ENCODE results near the gene SMDT1. TPM values are rescaled to one million over a fixed set of nuclear protein-coding genes. Genes with fewer than 3 reads are reported as not detected.
"Not testable (repeated sequence)": the region's sequence is repeated elsewhere in the genome, so short reads cannot be mapped to it uniquely, and the experiment has no call there.

The SMDT1 gene
- total and polyA plus RNA-seq, 4 donors, result 34.7 to 167 (median 100) TPM

DNA sequence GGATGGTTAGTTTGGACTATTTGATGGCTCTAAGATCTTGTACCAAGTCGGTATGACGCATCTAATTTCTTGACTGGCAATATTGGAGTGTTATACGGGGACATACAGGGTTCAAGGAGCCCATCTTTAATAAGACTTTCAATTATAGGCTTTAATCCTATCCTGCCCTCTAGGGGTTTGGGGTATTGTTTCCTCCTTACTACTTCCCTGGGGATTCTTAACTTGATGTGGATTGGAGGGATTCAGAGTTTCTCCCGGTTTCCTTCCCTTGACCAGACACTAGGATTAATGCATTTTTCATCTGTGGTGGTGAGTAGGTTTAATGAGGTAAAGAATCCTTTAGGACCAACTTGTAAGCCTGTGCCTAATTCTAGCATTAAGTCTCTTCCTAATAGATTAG, 32.3 kb downstream of the SMDT1 start:
- DNase-seq (no peak), ATAC-seq (ENCODE audit: insufficient read depth, low FRiP score) (no peak)
- 63 to 88% methylated on average over 4 of the region's 4 CpGs for WGBS, 2 donors
- peaks cover 0 to 8% (median 0%) of the 10 kb centered on the region in 5 donors for H3K4me1 ChIP-seq (ENCODE audit: control insufficient read depth in 5 of 5, insufficient read depth in 5 of 5, low read length in 5 of 5)
- peaks cover 0 to 11% (median 7%) of the 10 kb centered on the region in 4 donors for H3K9me3 ChIP-seq (ENCODE audit: control insufficient read depth in 4 of 4, insufficient read depth in 3 of 4, low read length in 3 of 4)
- no peak overlapping the region for H3K4me3 ChIP-seq
- H3K27me3 ChIP-seq (ENCODE audit: control insufficient read depth in 3 of 3, insufficient read depth in 3 of 3, low read length in 2 of 3), result no peaks in the 10 kb centered on the region
- no peaks in the 10 kb centered on the region for H3K36me3 ChIP-seq (ENCODE audit: control insufficient read depth in 4 of 4, insufficient read depth in 4 of 4, low read length in 4 of 4)
- no peak overlapping the region for H3K27ac ChIP-seq (ENCODE audit: low read depth in 1 of 2, low read length in 1 of 2)
- H3K9ac ChIP-seq (ENCODE audit: insufficient read depth in 1 of 2, low read length in 2 of 2), result no peak overlapping the region
- TF ChIP-seq, protein P1, sequence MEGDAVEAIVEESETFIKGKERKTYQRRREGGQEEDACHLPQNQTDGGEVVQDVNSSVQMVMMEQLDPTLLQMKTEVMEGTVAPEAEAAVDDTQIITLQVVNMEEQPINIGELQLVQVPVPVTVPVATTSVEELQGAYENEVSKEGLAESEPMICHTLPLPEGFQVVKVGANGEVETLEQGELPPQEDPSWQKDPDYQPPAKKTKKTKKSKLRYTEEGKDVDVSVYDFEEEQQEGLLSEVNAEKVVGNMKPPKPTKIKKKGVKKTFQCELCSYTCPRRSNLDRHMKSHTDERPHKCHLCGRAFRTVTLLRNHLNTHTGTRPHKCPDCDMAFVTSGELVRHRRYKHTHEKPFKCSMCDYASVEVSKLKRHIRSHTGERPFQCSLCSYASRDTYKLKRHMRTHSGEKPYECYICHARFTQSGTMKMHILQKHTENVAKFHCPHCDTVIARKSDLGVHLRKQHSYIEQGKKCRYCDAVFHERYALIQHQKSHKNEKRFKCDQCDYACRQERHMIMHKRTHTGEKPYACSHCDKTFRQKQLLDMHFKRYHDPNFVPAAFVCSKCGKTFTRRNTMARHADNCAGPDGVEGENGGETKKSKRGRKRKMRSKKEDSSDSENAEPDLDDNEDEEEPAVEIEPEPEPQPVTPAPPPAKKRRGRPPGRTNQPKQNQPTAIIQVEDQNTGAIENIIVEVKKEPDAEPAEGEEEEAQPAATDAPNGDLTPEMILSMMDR (IDR thresholded peaks at IDR 0.05; ENCODE audit: control extremely low read depth, extremely low read depth), result no peak

DNA sequence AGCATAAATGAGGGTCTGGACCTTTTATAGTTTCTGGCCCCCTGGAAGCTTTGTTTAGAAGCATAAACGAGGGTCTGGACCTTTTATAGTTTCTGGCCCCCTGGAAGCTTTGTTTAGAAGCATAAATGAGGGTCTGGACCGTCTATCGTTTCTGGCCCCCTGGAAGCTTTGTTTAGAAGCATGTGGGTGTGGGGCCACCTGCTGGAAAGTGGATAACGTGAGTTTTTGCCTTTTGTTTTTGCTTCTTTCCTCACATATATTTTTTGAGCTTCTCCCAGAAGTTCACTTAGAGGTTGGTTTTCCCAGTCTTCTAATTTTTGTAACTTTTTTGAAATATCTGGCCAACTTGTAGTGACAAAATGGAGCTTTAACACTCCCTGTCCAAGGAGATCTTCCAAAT, 33.3 kb downstream of the SMDT1 start:
- not testable (repeated sequence) for H3K4me1 ChIP-seq (ENCODE audit: control insufficient read depth in 5 of 5, insufficient read depth in 5 of 5, low read length in 5 of 5); H3K4me3 ChIP-seq; ATAC-seq (ENCODE audit: insufficient read depth, low FRiP score); H3K36me3 ChIP-seq (ENCODE audit: control insufficient read depth in 4 of 4, insufficient read depth in 4 of 4, low read length in 4 of 4); H3K27ac ChIP-seq (ENCODE audit: low read depth in 1 of 2, low read length in 1 of 2); H3K27me3 ChIP-seq (ENCODE audit: control insufficient read depth in 3 of 3, insufficient read depth in 3 of 3, low read length in 2 of 3); H3K9ac ChIP-seq (ENCODE audit: insufficient read depth in 1 of 2, low read length in 2 of 2)
- WGBS, 2 donors, result 27 to 30% methylated on average over 2 to 4 of the region's 4 CpGs
- peak in 2 of 3 donors; percentile 41 to 53 for DNase-seq
- peaks cover 0 to 11% (median 7%) of the 10 kb centered on the region in 4 donors for H3K9me3 ChIP-seq (ENCODE audit: control insufficient read depth in 4 of 4, insufficient read depth in 3 of 4, low read length in 3 of 4)

DNA sequence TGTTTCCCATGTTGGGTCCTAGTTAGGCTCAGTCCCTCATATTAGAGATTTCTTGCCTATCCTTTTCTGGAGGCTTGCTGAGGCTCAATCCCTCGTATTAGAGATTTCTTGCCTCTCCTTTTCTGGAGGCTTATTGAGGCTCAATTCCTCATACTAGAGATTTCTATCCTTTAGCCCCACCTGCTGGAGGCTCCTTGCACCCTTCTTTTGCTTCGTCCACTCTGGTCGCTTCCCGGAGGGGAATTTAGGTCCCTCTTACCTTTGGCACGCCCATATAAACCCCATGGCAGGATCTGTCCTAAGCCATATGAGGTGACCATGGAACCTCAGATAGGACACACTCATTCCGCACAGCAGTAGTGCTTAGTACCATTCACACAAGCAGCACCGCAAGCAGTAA, 35.2 kb downstream of the SMDT1 start:
- Histone ChIP-seq H3K9me3 (ENCODE audit: control insufficient read depth in 4 of 4, insufficient read depth in 3 of 4, low read length in 3 of 4) (peaks cover 0 to 11% (median 7%) of the 10 kb centered on the region in 4 donors), H3K4me3 (no peak overlapping the region), H3K9ac (ENCODE audit: insufficient read depth in 1 of 2, low read length in 2 of 2) (no peak overlapping the region), H3K27ac (ENCODE audit: low read depth in 1 of 2, low read length in 1 of 2) (no peak overlapping the region), H3K36me3 (ENCODE audit: control insufficient read depth in 4 of 4, insufficient read depth in 4 of 4, low read length in 4 of 4) (no peaks in the 10 kb centered on the region), H3K4me1 (ENCODE audit: control insufficient read depth in 5 of 5, insufficient read depth in 5 of 5, low read length in 5 of 5) (peaks cover 0 to 6% (median 0%) of the 10 kb centered on the region in 5 donors), H3K27me3 (ENCODE audit: control insufficient read depth in 3 of 3, insufficient read depth in 3 of 3, low read length in 2 of 3) (no peaks in the 10 kb centered on the region)
- WGBS, 2 donors, result 93 to 94% methylated on average over 7 of the region's 7 CpGs
- TF ChIP-seq, protein P1 (IDR thresholded peaks at IDR 0.05; ENCODE audit: control extremely low read depth, extremely low read depth), result no peak
- DNase-seq, result no peak
- no peak for ATAC-seq (ENCODE audit: insufficient read depth, low FRiP score)

DNA sequence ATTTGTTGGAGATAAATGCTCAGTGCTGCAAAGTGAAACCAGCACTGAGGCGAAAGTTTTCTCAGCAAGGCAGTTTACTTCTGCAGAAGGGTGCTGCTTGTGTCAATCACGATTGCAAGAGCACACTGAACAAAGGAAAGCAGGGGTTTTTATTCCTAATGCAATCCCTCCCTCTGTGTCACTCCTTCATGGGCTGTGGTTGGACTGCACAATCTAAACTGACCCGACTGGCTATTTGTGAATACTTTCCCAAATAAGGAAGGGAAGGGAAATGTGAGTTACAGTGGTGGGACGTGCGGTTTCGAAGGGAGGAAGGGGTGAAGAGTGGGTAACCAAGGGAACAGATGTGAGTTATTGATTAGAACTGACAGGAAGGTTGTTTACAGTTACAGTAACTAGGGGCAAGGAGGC, 35.9 kb downstream of the SMDT1 start:
- not testable (repeated sequence) for H3K27me3 ChIP-seq (ENCODE audit: control insufficient read depth in 3 of 3, insufficient read depth in 3 of 3, low read length in 2 of 3); DNase-seq; H3K36me3 ChIP-seq (ENCODE audit: control insufficient read depth in 4 of 4, insufficient read depth in 4 of 4, low read length in 4 of 4); H3K27ac ChIP-seq (ENCODE audit: low read depth in 1 of 2, low read length in 1 of 2); H3K4me3 ChIP-seq; ATAC-seq (ENCODE audit: insufficient read depth, low FRiP score); H3K4me1 ChIP-seq (ENCODE audit: control insufficient read depth in 5 of 5, insufficient read depth in 5 of 5, low read length in 5 of 5); H3K9ac ChIP-seq (ENCODE audit: insufficient read depth in 1 of 2, low read length in 2 of 2)
- 81 to 83% methylated on average over 6 of the region's 6 CpGs for WGBS, 2 donors
- peaks cover 0 to 11% (median 7%) of the 10 kb centered on the region in 4 donors for H3K9me3 ChIP-seq (ENCODE audit: control insufficient read depth in 4 of 4, insufficient read depth in 3 of 4, low read length in 3 of 4)
